Measurements from ENCODE around the gene EEFSEC.

DNA sequence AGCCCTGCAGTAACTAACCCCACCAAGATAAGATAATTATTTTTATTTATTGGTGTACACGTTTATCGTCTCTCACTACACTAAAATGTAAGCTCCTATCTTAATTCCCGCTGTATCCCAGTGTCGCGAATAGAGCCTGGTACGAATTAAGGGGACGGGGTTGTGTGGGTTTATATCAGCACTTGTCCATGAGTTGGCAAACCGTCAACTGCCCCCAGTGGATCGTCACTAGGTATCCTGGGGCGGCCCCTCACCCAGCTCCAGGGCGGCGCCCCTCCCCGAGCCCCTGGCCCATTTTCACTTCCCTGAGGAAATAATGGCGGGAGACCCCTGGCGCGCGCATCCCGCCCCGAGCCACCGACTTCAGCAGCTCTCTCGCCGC is 30.1 kb upstream of the EEFSEC start:
- TF ChIP-seq, protein P1, sequence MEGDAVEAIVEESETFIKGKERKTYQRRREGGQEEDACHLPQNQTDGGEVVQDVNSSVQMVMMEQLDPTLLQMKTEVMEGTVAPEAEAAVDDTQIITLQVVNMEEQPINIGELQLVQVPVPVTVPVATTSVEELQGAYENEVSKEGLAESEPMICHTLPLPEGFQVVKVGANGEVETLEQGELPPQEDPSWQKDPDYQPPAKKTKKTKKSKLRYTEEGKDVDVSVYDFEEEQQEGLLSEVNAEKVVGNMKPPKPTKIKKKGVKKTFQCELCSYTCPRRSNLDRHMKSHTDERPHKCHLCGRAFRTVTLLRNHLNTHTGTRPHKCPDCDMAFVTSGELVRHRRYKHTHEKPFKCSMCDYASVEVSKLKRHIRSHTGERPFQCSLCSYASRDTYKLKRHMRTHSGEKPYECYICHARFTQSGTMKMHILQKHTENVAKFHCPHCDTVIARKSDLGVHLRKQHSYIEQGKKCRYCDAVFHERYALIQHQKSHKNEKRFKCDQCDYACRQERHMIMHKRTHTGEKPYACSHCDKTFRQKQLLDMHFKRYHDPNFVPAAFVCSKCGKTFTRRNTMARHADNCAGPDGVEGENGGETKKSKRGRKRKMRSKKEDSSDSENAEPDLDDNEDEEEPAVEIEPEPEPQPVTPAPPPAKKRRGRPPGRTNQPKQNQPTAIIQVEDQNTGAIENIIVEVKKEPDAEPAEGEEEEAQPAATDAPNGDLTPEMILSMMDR (conservative IDR thresholded peaks at IDR 0.05): no peak
- TF ChIP-seq ZFX (IDR thresholded peaks at IDR 0.05): no peak
